ENCODE results near the gene GBA2. TPM values are rescaled to one million over a fixed set of nuclear protein-coding genes. Genes with fewer than 3 reads are reported as not detected.

Gene GBA2
- total RNA-seq, 4 donors from 2014 or later, result 46.6 to 123 (median 73.5) TPM

GRCh38 chr9:35711501-35712428 lies 37.3 kb downstream of the GBA2 start:
- WGBS, result 78% methylated on average over 20 of the region's 21 CpGs
- Histone ChIP-seq H3K36me3 (peaks cover 98% of the 10 kb centered on the region), H3K27ac (no peak overlapping the region), H3K4me1 (no peaks in the 10 kb centered on the region), H3K4me3 (no peak overlapping the region), H3K27me3 (no peaks in the 10 kb centered on the region), H3K9me3 (no peaks in the 10 kb centered on the region)
- TF ChIP-seq POLR2AphosphoS5 (IDR thresholded peaks at IDR 0.05), result no peak
- TF ChIP-seq, protein P1, sequence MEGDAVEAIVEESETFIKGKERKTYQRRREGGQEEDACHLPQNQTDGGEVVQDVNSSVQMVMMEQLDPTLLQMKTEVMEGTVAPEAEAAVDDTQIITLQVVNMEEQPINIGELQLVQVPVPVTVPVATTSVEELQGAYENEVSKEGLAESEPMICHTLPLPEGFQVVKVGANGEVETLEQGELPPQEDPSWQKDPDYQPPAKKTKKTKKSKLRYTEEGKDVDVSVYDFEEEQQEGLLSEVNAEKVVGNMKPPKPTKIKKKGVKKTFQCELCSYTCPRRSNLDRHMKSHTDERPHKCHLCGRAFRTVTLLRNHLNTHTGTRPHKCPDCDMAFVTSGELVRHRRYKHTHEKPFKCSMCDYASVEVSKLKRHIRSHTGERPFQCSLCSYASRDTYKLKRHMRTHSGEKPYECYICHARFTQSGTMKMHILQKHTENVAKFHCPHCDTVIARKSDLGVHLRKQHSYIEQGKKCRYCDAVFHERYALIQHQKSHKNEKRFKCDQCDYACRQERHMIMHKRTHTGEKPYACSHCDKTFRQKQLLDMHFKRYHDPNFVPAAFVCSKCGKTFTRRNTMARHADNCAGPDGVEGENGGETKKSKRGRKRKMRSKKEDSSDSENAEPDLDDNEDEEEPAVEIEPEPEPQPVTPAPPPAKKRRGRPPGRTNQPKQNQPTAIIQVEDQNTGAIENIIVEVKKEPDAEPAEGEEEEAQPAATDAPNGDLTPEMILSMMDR (IDR thresholded peaks at IDR 0.05), result no peak
- DNase-seq (ENCODE audit: low spot score in 2 of 2), result no peak

DNA sequence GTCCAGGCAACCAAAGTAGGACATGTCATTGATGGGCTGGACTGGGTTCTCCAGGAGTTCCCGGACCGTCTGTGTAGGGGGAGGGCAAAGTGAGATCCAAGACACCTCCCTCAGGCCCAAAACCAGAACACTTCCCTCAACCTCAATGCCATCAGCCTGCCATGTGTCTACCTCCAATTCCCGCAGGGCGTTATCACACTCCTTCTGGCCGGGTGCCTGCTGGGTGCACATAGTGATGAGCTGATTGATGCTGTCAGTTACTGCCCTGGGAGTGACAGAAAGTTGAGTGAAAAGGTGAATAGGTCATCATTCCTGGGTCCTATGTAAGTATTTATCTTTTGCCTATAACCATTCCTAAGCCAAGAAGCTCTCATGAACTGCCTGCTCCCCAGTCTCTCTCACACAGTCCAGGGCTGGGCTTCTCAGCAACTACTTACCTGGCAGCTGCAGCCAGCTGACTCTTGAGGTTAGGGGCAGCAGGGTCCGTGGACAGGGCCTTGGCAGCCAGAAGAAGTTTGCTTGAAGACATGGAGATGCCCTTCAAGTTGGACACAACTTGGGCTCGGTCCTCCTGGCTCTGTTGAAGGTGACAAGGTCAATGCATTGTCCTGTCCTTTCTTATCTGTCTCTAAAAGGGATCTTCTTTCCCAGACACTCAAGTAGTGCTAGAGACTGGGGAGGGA lies 38.1 kb downstream of the GBA2 start:
- H3K4me3 ChIP-seq, result no peak overlapping the region
- H3K27ac ChIP-seq, result no peak overlapping the region
- no peaks in the 10 kb centered on the region for H3K27me3 ChIP-seq
- peaks cover 98% of the 10 kb centered on the region for H3K36me3 ChIP-seq
- 75% methylated on average over 5 of the region's 7 CpGs for WGBS
- no peaks in the 10 kb centered on the region for H3K9me3 ChIP-seq
- H3K4me1 ChIP-seq, result no peaks in the 10 kb centered on the region
- TF ChIP-seq POLR2A (IDR thresholded peaks at IDR 0.05) (no peak), POLR2AphosphoS5 (IDR thresholded peaks at IDR 0.05) (no peak), EP300 (IDR thresholded peaks at IDR 0.05) (no peak)
- TF ChIP-seq, protein P1 (IDR thresholded peaks at IDR 0.05), result no peak
- DNase-seq (ENCODE audit: low spot score in 2 of 2), result no peak

GRCh38 chr9:35708146-35708545 lies 40.9 kb downstream of the GBA2 start:
- 100% methylated on average over 4 of the region's 4 CpGs for WGBS
- Histone ChIP-seq H3K27ac (no peak overlapping the region), H3K9me3 (no peaks in the 10 kb centered on the region), H3K4me3 (no peak overlapping the region), H3K4me1 (no peaks in the 10 kb centered on the region), H3K36me3 (peaks cover 98% of the 10 kb centered on the region), H3K27me3 (no peaks in the 10 kb centered on the region)
- TF ChIP-seq, protein P1 (IDR thresholded peaks at IDR 0.05), result no peak
- TF ChIP-seq POLR2AphosphoS5 (IDR thresholded peaks at IDR 0.05) (no peak), POLR2A (IDR thresholded peaks at IDR 0.05) (no peak), EP300 (IDR thresholded peaks at IDR 0.05) (no peak)
- no peak for DNase-seq (ENCODE audit: low spot score in 2 of 2)

- Histone ChIP-seq H3K4me1 (no peaks in the 10 kb centered on the region), H3K27me3 (no peaks in the 10 kb centered on the region), H3K27ac (no peak overlapping the region), H3K36me3 (peaks cover 98% of the 10 kb centered on the region), H3K9me3 (no peaks in the 10 kb centered on the region), H3K4me3 (no peak overlapping the region)
- DNase-seq (ENCODE audit: low spot score in 2 of 2), result no peak
- WGBS, result 95% methylated on average over 10 of the region's 10 CpGs
- no peak for TF ChIP-seq EP300 (IDR thresholded peaks at IDR 0.05)
- no peak for TF ChIP-seq POLR2A (IDR thresholded peaks at IDR 0.05)
- TF ChIP-seq, protein P1 (IDR thresholded peaks at IDR 0.05), result no peak
- no peak for TF ChIP-seq POLR2AphosphoS5 (IDR thresholded peaks at IDR 0.05)
These were observed 42.1 kb downstream of the GBA2 start for GRCh38 chr9:35706951-35707350.

GRCh38 chr9:35705836-35706430 lies 43.1 kb downstream of the GBA2 start:
- Histone ChIP-seq H3K27ac (no peak overlapping the region), H3K9me3 (no peaks in the 10 kb centered on the region), H3K36me3 (peaks cover 98% of the 10 kb centered on the region), H3K27me3 (no peaks in the 10 kb centered on the region), H3K4me3 (no peak overlapping the region), H3K4me1 (no peaks in the 10 kb centered on the region)
- TF ChIP-seq, protein P1 (IDR thresholded peaks at IDR 0.05), result no peak
- TF ChIP-seq POLR2AphosphoS5 (IDR thresholded peaks at IDR 0.05) (no peak), EP300 (IDR thresholded peaks at IDR 0.05) (no peak), POLR2A (IDR thresholded peaks at IDR 0.05) (no peak)
- DNase-seq (ENCODE audit: low spot score in 2 of 2), result no peak
- 80% methylated on average over 4 of the region's 7 CpGs for WGBS

Data from suprapubic skin (tissue), 4 donors.